G401.6 (cell line): ENCODE data around the gene TTLL11.
"Not testable (repeated sequence)": the region's sequence is repeated elsewhere in the genome, so short reads cannot be mapped to it uniquely, and the experiment has no call there.

Experiments used
- FAIRE-seq: peaks from 2 replicates; lab custom pipeline; 2012; peaks lifted over from hg19 to GRCh38; lab: Jason Lieb, UNC

Gene TTLL11

GRCh38 chr9:121897140-121897539 lies 196.0 kb downstream of the TTLL11 start:
- no peak for FAIRE-seq

- no peak for FAIRE-seq
These were observed 196.6 kb downstream of the TTLL11 start for GRCh38 chr9:121896545-121896943.

DNA sequence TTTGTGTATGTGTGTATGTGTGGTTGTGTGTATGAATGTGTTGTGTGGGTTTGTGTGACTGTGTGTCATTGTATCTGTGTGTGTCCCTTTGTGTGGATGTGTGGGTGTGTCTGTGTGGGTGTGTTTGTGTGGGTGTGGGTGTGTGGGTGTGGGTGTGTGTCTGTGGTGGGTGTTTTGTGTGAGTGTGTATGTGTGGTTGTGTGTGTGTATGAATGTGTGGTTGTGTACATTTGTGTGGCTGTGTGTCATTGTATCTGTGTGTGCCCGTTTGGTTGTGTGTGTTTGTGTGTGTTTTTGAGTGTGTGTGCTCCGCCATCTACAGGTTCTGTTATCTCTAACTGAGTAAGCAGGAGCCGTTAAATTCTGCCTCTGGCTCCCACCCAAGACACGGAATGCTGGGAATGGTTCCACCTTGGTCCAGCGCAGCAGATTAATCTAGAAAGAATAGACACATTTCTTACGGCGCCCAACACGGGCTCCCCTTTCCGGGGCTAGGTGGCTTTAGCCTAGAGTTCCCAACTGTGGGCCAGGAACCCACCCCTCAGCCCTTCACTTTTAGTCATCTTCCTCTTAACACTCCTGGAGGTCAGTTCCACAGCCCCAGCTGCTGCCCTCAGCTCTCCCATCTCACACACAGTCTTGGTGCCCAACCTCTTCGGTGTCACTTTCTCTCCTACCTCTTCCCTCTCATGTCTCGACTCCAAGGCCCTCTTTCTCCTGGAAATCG lies 197.1 kb downstream of the TTLL11 start:
- no peak for FAIRE-seq

DNA sequence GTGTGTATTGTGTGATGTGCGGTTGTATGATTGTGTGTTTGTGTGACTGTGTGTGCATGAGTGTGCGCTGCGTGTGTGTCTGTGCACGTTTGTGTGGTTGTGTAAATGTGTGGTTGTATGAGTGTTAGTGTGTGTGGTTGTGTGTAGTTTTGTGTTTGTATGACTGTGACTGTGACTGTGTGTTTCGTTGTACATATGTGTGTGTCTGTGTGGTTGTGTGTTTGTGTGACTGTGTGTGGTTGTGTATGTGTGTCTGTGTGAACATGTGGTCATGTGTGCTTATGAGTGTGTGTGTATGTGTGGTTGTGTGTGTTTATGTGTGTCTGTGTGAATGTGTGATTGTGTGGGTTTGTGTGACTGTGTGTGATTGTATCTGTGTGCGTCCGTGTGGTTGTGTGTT lies 197.8 kb downstream of the TTLL11 start:
- FAIRE-seq = no peak

- FAIRE-seq = not testable (repeated sequence)
These were observed 198.7 kb downstream of the TTLL11 start for GRCh38 chr9:121894380-121894779.

- FAIRE-seq = no peak
These were observed 199.3 kb downstream of the TTLL11 start for GRCh38 chr9:121893786-121894185.

DNA sequence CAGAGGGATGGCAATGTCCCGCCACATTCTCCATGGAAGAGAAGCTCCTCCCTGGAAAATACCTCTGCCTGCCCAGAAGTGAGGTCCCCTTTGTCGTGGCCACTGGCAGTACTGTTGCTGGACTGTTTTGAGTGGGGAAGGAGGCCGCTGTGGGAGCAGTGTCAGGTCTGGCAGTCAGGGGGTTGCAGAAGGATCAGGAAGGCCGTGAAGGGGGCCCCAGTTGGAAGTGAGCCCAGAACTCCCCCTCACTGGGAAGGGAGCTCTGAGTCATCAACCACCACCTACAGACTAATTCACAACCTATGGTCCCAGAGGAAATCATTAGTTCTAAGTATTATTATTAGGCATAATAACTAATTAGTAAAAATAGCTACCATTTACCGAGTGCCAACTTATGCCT lies 200.4 kb downstream of the TTLL11 start:
- no peak for FAIRE-seq

GRCh38 chr9:121890746-121891145 lies 202.4 kb downstream of the TTLL11 start:
- no peak for FAIRE-seq

- no peak for FAIRE-seq
These were observed 203.0 kb downstream of the TTLL11 start for GRCh38 chr9:121889990-121890563.

DNA sequence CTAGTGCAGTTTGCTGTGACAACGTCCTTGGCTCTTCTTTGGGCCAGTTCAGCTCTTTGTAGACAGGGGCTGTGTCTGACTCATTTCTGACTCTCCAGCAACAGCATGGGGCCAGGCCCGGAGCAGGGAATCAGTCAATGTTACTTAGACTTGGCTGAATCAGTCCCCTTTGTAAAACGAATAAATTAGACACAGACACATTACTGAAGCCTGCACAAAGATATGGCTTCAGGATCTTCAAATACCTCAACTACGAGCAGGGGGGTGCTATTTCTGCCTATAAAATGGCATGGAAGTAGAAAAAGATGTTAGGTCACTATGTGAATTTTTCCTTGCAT lies 204.7 kb downstream of the TTLL11 start:
- FAIRE-seq = no peak

DNA sequence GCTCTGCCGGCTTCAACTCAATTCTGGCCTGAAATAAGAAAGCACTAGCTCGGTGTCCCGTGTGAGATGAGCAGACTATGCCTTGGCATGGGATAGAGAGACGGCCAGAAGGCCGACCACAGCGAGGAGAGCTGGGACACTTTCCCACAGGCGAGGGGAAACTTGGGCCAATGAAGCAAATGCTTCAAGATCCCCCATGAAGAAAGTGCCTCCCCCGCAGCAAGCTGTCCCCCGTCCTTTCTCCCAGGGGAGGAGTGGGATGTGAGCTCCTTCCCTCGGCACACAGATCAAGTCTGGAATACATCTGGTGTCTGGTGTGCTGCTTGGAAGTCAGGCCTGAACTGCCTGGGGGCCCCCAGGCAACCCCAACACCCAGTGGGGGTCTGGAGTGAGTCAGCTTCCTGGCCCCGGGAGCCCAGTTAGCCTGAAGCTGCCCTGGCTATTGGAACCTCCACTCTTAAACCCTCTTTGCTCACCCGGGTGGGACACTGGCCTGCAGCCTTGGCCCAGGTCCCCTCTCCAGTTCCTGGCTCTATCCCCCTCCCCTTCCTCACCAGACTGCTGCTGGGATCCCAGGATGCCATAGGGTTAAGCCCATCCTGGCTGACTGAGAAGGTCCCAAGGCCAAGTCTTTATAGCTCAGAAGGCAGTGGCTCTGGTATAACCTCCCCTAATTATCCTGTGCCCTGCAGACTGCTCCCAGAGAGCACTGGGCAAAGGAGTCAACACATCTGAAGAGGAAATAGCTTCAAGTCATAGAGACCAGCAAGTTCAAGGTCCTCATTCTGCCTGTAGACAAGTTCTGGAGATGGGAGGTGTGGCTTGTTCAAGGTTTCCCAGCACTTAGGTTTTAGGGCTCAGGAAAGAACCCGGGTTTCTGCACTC lies 205.3 kb downstream of the TTLL11 start:
- no peak for FAIRE-seq

GRCh38 chr9:121886759-121887485 lies 206.2 kb downstream of the TTLL11 start:
- FAIRE-seq = no peak

DNA sequence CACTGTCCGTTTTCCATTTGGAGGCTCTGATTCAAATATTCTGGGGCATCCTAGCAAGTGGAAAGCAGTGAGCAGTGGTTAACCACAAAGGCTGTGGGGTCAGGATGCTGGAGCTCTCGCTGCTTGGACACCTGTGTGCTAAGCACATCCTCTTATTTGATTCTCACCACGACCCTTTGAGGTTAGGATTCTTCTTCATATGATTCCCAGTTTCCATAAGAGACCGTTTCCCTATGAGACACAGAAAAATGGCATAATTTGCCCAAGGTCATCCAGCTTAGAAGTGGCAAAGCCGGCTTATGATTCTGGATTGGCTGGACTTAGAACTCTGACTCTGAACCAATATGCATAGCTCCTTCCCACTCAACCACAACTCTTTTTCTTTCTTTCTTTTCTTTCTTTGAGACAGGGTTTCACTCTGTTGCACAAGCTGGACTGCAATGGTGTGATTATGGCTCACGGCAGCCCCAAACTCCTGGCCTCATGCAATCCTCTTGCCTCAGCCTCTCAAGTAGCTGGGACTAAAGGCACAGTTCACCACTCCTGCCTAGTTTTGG lies 207.7 kb downstream of the TTLL11 start:
- no peak for FAIRE-seq

GRCh38 chr9:121884057-121884541 lies 209.0 kb downstream of the TTLL11 start:
- no peak for FAIRE-seq

DNA sequence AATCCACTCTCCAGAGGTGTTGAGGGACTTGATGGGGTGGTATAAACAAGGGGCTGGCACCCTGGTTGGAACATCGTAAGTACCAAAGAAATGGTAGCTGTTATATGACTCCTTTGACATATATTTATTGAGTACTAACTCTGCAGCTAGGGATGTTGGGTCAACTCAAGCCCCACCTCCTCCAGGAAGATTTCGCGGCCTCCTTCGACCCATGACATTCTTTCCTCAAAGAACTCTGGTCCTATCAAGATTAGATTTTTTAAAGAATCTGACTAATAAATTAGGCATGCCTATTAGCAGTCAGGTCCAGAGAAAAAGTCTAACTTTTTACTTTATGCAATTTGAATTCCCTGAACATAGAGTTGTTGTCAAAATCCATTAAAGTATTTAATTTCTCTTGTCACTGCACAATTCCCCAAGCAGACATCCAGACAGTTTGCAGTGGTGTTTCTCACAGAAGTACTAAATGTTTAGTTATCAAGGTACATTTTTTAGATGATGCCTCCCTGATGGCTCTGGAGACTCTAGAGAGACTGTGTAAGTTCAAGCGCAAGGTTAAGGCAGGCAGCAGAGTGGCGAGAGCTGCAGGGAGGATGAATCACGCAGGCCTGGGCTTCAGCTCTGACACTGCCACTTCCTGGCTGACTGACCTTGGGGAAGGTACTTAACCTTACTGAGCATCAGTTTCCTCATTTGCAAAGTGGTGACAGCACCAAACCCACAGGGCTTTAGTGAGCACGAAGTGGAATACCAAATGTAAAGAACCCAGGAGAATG lies 209.6 kb downstream of the TTLL11 start:
- FAIRE-seq = no peak

DNA sequence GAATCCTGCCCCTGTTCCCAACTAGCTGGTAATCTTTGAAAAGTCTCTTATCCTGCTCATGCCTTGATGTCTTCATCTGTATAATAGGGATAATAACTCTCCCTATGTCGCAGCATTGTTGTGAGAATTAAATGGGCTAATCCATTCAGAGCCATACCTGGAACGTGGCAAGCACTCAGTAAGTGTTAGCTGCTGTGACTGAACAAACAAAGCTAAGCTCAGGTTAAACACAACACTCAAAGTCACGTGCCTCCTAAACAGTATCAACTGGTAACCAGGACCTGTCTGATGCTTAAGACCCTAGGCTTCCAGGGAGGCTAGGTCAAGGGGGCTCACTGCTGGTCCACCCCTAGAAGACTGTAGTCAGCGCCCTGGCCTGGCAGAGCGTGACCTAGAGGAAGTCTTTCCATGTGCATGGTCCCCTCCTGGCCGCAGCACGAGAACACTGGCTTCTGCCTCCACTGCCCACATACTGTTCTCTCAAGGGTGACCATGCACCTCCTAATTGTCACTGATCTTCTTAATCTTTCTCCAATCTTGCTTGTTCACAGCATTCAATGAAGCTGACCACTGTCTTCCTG lies 211.1 kb downstream of the TTLL11 start:
- no peak for FAIRE-seq

GRCh38 chr9:121880343-121880898 lies 212.7 kb downstream of the TTLL11 start:
- FAIRE-seq = no peak

DNA sequence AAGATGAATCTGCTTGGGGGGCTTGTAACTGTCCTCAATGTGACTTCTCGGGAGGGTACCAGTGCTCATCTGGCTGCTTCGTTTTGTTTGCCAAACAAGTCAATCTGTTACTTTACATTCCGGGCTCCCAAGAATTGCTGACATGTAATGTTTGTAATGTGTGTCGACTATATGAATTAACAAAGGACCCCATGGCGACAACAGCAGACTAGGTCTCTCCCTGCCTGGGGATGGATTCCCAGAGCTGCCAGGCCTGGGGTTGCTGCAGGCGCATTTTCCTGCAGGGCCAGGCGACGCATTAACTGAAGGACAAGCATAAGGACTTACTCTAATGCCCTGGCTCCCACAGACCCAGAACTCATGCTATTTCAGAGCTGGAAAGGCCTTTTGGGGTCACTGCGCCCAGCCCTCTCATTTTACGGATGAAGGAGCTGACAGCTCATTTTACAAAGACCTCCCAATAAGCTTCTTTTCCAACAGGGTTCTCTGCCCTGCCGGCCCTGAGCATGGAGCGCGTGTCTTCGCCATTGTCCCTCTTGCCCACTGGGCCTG lies 214.8 kb downstream of the TTLL11 start:
- no peak for FAIRE-seq

DNA sequence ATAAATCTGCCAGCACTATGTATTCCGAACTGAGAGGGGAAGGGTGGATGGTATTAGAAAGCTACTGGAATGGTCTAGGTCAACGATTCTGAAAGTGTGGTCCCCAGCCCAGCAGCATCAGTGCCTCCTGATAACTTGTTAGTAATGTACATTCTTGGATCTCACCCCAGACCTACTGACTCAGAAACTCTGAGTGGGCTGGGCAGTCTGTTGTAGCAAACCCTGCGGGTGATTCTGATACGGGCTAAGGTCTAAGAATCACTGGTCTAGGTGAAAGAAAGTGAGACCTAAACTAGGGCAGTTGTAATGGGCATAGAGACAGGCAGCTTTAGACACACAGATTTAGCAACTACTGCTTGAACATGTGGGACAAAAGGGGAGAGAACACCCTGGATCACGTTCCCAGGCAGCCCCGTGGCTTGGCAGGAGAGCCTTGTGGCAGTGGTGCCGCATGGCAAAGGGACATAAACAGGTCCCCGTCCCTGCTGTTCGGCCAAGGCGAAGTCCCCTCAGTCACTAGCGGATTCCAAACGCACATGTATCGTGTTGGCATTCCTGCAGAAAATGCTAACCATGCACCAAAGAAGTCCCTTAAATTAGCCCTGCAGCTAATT lies 216.3 kb downstream of the TTLL11 start:
- FAIRE-seq = no peak

DNA sequence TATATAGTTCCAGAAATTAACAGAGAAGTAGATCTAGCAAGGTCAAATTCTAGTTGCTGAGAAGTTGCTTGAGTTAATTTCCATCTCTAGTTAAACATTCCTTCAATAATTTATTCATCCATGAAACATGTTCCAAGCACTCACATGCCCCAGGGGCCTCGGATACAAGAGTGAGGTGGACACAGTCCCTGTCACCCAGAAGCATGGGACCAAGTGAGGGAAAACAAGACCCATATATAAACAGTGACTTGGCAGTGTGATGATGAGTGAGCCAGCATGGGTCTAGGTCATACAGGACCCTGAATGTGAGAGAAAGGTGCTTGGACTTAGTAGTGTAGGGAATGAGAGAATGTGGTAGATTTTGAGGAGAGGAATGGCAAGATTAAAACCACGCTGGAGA lies 216.9 kb downstream of the TTLL11 start:
- no peak for FAIRE-seq
